IMR-90 (cell line): ENCODE measurements around the gene KRT4. TPM values are rescaled to one million over a fixed set of nuclear protein-coding genes. Genes with fewer than 3 reads are reported as not detected.

Source experiments
- ATAC-seq: fragments of 200-7000 bp; cut with Tn5 transposase; 2 replicates; pipeline ENCODE4 v1.9.1; 2020; ENCODE audit warnings: low read depth, mild to moderate bottlenecking, moderate library complexity
- BruUV-seq: library from RNA; stranded (reverse); fragments of 400-500 nt; replicated peaks from 2 replicates; lab custom pipeline; 2021; lab: Mats Ljungman, UMichigan
- CTCF ChIA-PET: fragments of 300-600 bp; formaldehyde crosslinking; extraction: SDS; loops from one replicate; lab custom pipeline; 2021; ENCODE audit warnings: antibody characterized with exemption; lab: Yijun Ruan, JAX
- POLR2A ChIA-PET: fragments of 300-600 bp; sonication (Branson Sonifier 250); formaldehyde crosslinking; loops from one replicate; lab custom pipeline; 2022; ENCODE audit warnings: antibody characterized with exemption; ENCODE audit not compliant: unreplicated experiment; lab: Charles Lee
- DNase-seq: peaks from one replicate; pipeline ENCODE4 v3.0.0; 2013
- H2AFZ ChIP-seq: replicated peaks from 2 replicates; pipeline ENCODE3; 2013; ENCODE audit warnings: low read length, mild to moderate bottlenecking; ENCODE audit not compliant: poor library complexity
- H2AK5ac ChIP-seq: 2 replicates; pipeline ENCODE4 v1.6.1; 2013; ENCODE audit warnings: low read depth, low read length, inconsistent platforms
- H2AK9ac ChIP-seq: replicated peaks from 2 replicates; pipeline ENCODE3; 2013; ENCODE audit warnings: mild to moderate bottlenecking, low read depth, low read length, moderate library complexity; ENCODE audit not compliant: poor library complexity
- H2BK120ac ChIP-seq: 2 replicates; pipeline ENCODE4 v1.6.1; 2013; ENCODE audit warnings: low read depth, low read length, inconsistent platforms
- H2BK15ac ChIP-seq: 3 replicates; pipeline ENCODE4 v1.6.1; 2013; ENCODE audit warnings: low read depth, low read length, inconsistent platforms
- H2BK20ac ChIP-seq: 2 replicates; pipeline ENCODE4 v1.6.1; 2013; ENCODE audit warnings: low read depth, mild to moderate bottlenecking, inconsistent platforms, low read length, moderate library complexity
- H2BK5ac ChIP-seq: 2 replicates; pipeline ENCODE4 v1.6.1; 2013; ENCODE audit warnings: mild to moderate bottlenecking, low read depth, low read length, inconsistent platforms; ENCODE audit not compliant: poor library complexity, severe bottlenecking
- H3K14ac ChIP-seq: replicated peaks from 2 replicates; pipeline ENCODE4 v1.6.1; 2013; ENCODE audit warnings: low read depth, low read length, inconsistent platforms
- H3K18ac ChIP-seq: 2 replicates; pipeline ENCODE4 v1.6.1; 2013; ENCODE audit warnings: low read depth, low read length, control low read depth
- H3K23ac ChIP-seq: 2 replicates; pipeline ENCODE4 v1.6.1; 2013; ENCODE audit warnings: low read depth, low read length, inconsistent platforms
- H3K27ac ChIP-seq: 2 replicates; pipeline ENCODE4 v1.5.1; 2013; ENCODE audit warnings: mild to moderate bottlenecking, control low read depth, low read length; ENCODE audit not compliant: insufficient read depth
- H3K27me3 ChIP-seq: 2 replicates; pipeline ENCODE4 v1.6.1; 2013; ENCODE audit warnings: low read length; ENCODE audit not compliant: control insufficient read depth, insufficient read depth
- H3K36me3 ChIP-seq: 2 replicates; pipeline ENCODE4 v1.6.1; 2013; ENCODE audit warnings: low read length, mixed read lengths; ENCODE audit not compliant: control insufficient read depth, insufficient read depth
- H3K4ac ChIP-seq: 2 replicates; pipeline ENCODE4 v1.6.1; 2013; ENCODE audit warnings: low read depth, low read length, inconsistent platforms
- H3K4me1 ChIP-seq: 2 replicates; pipeline ENCODE4 v1.6.1; 2013; ENCODE audit warnings: low read length, mixed read lengths; ENCODE audit not compliant: control insufficient read depth, insufficient read depth
- H3K4me2 ChIP-seq: 2 replicates; pipeline ENCODE4 v1.6.1; 2013; ENCODE audit warnings: low read depth, mild to moderate bottlenecking, control low read depth, low read length, moderate library complexity
- H3K4me3 ChIP-seq: 2 replicates; pipeline ENCODE4 v1.5.1; 2013; ENCODE audit warnings: low read depth, mild to moderate bottlenecking, control low read depth, low read length, moderate library complexity; ENCODE audit not compliant: insufficient read depth
- H3K56ac ChIP-seq: 2 replicates; pipeline ENCODE4 v1.6.1; 2013; ENCODE audit warnings: low read length, inconsistent platforms; ENCODE audit not compliant: insufficient read depth; ENCODE audit errors: extremely low read depth
- H3K79me1 ChIP-seq, 2 experiments: 2 replicates each; pipeline ENCODE4 v1.6.1; 2013; ENCODE audit warnings: low read length in 2 of 2, inconsistent platforms in 1 of 2, low read depth in 1 of 2
- H3K9ac ChIP-seq: 2 replicates; pipeline ENCODE4 v1.6.1; 2013; ENCODE audit warnings: low read depth, low read length, control low read depth
- H3K9me1 ChIP-seq: 2 replicates; pipeline ENCODE4 v1.6.1; 2013; ENCODE audit warnings: low read length, inconsistent platforms; ENCODE audit not compliant: insufficient read depth
- H3K9me3 ChIP-seq: 2 replicates; pipeline ENCODE4 v1.6.1; 2013; ENCODE audit warnings: low read length; ENCODE audit not compliant: control insufficient read depth, insufficient read depth
- H4K20me1 ChIP-seq: 2 replicates; pipeline ENCODE4 v1.6.1; 2013; ENCODE audit warnings: low read length, inconsistent platforms; ENCODE audit not compliant: insufficient read depth
- H4K5ac ChIP-seq: 2 replicates; pipeline ENCODE4 v1.6.1; 2013; ENCODE audit warnings: mild to moderate bottlenecking, low read depth, low read length, control low read depth
- H4K8ac ChIP-seq, 2 experiments: 2 replicates each; pipeline ENCODE4 v1.6.1; 2013; ENCODE audit warnings: low read depth in 2 of 2, low read length in 2 of 2, control low read depth in 1 of 2, inconsistent platforms in 1 of 2
- H4K91ac ChIP-seq: 2 replicates; pipeline ENCODE4 v1.6.1; 2013; ENCODE audit warnings: low read depth, low read length, inconsistent platforms; ENCODE audit not compliant: insufficient read depth
- FOS ChIP-seq: fragments of 150-350 bp; IDR thresholded peaks from 2 replicates; pipeline ENCODE4 v1.6.1; 2016; ENCODE audit warnings: low read depth, low read length
- RCOR1 ChIP-seq: IDR thresholded peaks from 2 replicates; pipeline ENCODE4 v1.6.1; 2012; ENCODE audit warnings: mild to moderate bottlenecking, low read length, improper control_type of control experiment; ENCODE audit not compliant: insufficient replicate concordance
- WGBS, 2 experiments: methylation state at CpG; one replicate each; pipeline versions ENCODE4 v1.1.5 to v1.1.7; 2013; ENCODE audit warnings: missing lambda C conversion rate in 2 of 2; ENCODE audit not compliant: insufficient read length in 1 of 2; ENCODE audit errors: extremely low coverage in 2 of 2; 5-methylcytosine and 5-hydroxymethylcytosine counted together
- dilution Hi-C: fragments of 300-500 bp; cut with HindIII; formaldehyde crosslinking; loops from one replicate; pipeline ENCODE4 v1.14.3; 2018; ENCODE audit warnings: low sequenced_read_pairs; ENCODE audit not compliant: unreplicated experiment
- in situ Hi-C: fragments of 300-500 bp; cut with MboI; formaldehyde crosslinking; loops from 3 replicates; pipeline ENCODE4 v1.14.3; 2019; ENCODE audit warnings: low sequenced_read_pairs, inconsistent platforms, mixed read lengths
- intact Hi-C: fragments of 100-400 bp; cut with micrococcal nuclease; formaldehyde crosslinking; loops from 2 replicates; pipeline ENCODE4 v1.10.0; 2022
- polyA plus RNA-seq, 3 experiments: library from polyadenylated mRNA; depleted of rRNA; stranded (reverse); fragments of >200 nt; gene quantifications; 2 replicates each; pipeline ENCODE4 v1.2.3, GENCODE V29; 2012; ENCODE audit warnings: low replicate concordance in 1 of 3
- total RNA-seq: library from RNA; depleted of rRNA; stranded (reverse); fragments of >200 nt; gene quantifications from 2 replicates; pipeline ENCODE4 v1.2.3, GENCODE V29; 2012
- TF ChIP-seq, protein P1 (sequence below): conservative IDR thresholded peaks from 2 replicates; pipeline ENCODE4 v1.5.1; 2012; ENCODE audit warnings: mild to moderate bottlenecking, low read depth, low read length, improper control_type of control experiment

The KRT4 gene
- total and polyA plus RNA-seq, 2 of the 4 experiments (the other 2 are of a cell fraction): under 0.01 to 0.07 TPM

DNA sequence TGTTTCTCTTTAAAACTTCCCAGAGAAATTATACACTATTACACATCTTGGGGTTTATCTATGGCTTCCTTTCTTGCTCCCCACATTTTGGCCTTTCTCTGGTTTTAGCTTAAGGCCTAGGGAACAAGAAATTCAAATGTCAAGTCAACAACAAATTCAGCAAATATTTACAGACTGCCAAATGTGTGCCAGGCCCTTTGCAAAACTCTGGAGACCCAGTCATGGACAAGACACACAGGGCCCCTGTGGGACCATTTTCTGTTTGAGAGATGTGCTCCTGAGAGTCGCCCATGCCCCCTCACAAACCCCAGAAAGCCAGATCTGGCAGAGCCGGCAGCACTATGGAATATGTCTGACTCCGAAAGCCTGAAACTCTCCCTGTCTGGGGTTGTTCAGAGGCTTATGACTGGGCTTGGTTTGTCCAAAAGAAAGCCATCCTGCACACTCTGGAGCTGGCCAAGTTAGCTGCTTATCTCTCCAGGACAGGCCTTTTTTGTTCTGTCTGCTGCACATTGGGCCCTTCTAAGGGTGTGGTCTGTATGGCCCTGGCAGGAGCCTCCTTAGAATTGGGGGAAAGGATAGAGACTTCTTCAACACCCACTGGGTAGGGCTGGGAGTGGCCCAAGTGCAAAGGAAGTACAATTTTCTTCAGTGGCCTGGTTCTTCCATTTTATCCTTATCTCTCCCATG lies 16.9 kb downstream of the KRT4 start:
- TF ChIP-seq, protein P1, sequence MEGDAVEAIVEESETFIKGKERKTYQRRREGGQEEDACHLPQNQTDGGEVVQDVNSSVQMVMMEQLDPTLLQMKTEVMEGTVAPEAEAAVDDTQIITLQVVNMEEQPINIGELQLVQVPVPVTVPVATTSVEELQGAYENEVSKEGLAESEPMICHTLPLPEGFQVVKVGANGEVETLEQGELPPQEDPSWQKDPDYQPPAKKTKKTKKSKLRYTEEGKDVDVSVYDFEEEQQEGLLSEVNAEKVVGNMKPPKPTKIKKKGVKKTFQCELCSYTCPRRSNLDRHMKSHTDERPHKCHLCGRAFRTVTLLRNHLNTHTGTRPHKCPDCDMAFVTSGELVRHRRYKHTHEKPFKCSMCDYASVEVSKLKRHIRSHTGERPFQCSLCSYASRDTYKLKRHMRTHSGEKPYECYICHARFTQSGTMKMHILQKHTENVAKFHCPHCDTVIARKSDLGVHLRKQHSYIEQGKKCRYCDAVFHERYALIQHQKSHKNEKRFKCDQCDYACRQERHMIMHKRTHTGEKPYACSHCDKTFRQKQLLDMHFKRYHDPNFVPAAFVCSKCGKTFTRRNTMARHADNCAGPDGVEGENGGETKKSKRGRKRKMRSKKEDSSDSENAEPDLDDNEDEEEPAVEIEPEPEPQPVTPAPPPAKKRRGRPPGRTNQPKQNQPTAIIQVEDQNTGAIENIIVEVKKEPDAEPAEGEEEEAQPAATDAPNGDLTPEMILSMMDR: no peak
- TF ChIP-seq FOS: no peak
- no peak for TF ChIP-seq RCOR1

More for the DNA sequence above, 16.9 kb downstream of the KRT4 start:
- CTCF ChIA-PET: interaction anchor here (0.9 kb wide), 1 partner anchor 69 kb away, joined by 3 read pairs; no protein-coding TSS in a partner anchor
- Histone ChIP-seq H3K18ac (no peak overlapping the region), H3K56ac (no peak overlapping the region), H3K9me3 (no peaks in the 10 kb centered on the region), H3K4me1 (no peaks in the 10 kb centered on the region), H4K8ac (no peak overlapping the region), H3K4me2 (no peak overlapping the region), H3K9me1 (peaks cover 3% of the 10 kb centered on the region; the same call in 1 of the 2 replicates), H3K4ac (no peak overlapping the region), H2BK15ac (no peak overlapping the region), H4K91ac (no peak overlapping the region), H4K5ac (no peak overlapping the region), H2BK5ac (no peak overlapping the region), H3K27me3 (peaks cover 9% of the 10 kb centered on the region), H3K79me1 (no peaks in the 10 kb centered on the region), H2AFZ (no peak overlapping the region), H3K4me3 (no peak overlapping the region), H2BK20ac (no peak overlapping the region), H3K27ac (no peak overlapping the region), H3K23ac (no peak overlapping the region), H4K20me1 (no peaks in the 10 kb centered on the region; the same call in 1 of the 2 replicates), H3K36me3 (no peaks in the 10 kb centered on the region), H3K14ac (no peak overlapping the region), H3K9ac (no peak overlapping the region), H2BK120ac (no peak overlapping the region), H2AK9ac (no peak overlapping the region), H2AK5ac (no peak overlapping the region)
- no TSS peak for BruUV-seq
- dilution Hi-C loops: no loop called here
- intact Hi-C loops: no loop called here
- WGBS, 2 experiments: 80% methylated on average over 1 of the region's 3 CpGs; no CpG with 5 or more reads in 1 of the 2 experiments
- in situ Hi-C loops: no loop called here
- ATAC-seq (no peak), DNase-seq (no peak)
- POLR2A ChIA-PET: no interaction called here
